ENCODE results near the gene SLC17A9.

GRCh38 chr20:63009988-63010769, 57.7 kb downstream of the SLC17A9 start:
- TF ChIP-seq CTCF (conservative IDR thresholded peaks at IDR 0.05; ENCODE audit: low read depth in 2 of 2) (no peak), EZH2 (IDR thresholded peaks at IDR 0.05; ENCODE audit: low read depth, unreplicated experiment) (no peak), POLR2AphosphoS5 (IDR thresholded peaks at IDR 0.05; ENCODE audit: low read depth) (no peak), ETS1 (IDR thresholded peaks at IDR 0.05) (no peak), JUNB (IDR thresholded peaks at IDR 0.05; ENCODE audit: unreplicated experiment) (no peak)
